ENCODE results near the gene NPAS4.

DNA sequence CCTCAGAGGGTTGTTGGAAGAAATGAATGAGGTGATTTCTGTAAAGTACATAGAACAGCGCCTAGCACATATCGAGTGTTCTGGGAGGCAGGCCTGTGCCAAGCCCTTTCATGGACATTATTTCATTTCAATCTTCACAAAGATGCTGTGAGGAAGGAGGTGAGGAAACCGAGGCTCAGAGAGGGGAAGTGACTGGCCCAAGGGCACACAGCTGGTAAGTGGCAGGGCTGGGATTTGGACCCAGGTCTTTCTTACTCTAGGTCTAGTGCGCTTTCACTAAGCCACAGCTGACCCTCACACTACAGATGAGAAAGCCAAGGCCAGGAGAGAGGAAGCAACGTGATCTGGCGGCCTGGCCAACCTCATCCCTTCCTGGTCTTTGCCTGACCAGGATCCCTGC, 47.9 kb downstream of the NPAS4 start:
- TF ChIP-seq POLR2A (IDR thresholded peaks at IDR 0.05; ENCODE audit: low read depth, low read length): no peak
- TF ChIP-seq, protein P1, sequence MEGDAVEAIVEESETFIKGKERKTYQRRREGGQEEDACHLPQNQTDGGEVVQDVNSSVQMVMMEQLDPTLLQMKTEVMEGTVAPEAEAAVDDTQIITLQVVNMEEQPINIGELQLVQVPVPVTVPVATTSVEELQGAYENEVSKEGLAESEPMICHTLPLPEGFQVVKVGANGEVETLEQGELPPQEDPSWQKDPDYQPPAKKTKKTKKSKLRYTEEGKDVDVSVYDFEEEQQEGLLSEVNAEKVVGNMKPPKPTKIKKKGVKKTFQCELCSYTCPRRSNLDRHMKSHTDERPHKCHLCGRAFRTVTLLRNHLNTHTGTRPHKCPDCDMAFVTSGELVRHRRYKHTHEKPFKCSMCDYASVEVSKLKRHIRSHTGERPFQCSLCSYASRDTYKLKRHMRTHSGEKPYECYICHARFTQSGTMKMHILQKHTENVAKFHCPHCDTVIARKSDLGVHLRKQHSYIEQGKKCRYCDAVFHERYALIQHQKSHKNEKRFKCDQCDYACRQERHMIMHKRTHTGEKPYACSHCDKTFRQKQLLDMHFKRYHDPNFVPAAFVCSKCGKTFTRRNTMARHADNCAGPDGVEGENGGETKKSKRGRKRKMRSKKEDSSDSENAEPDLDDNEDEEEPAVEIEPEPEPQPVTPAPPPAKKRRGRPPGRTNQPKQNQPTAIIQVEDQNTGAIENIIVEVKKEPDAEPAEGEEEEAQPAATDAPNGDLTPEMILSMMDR (conservative IDR thresholded peaks at IDR 0.05; ENCODE audit: low read depth, low read length): no peak
- TF ChIP-seq SMC3 (IDR thresholded peaks at IDR 0.05; ENCODE audit: low read depth, low read length): no peak
- no peak for TF ChIP-seq RCOR1 (IDR thresholded peaks at IDR 0.05; ENCODE audit: insufficient replicate concordance, low read length)
- no peak for TF ChIP-seq RAD21 (IDR thresholded peaks at IDR 0.05; ENCODE audit: low read length)
- TF ChIP-seq CEBPB (IDR thresholded peaks at IDR 0.05; ENCODE audit: low read depth, low read length): no peak
- TF ChIP-seq, protein P2, sequence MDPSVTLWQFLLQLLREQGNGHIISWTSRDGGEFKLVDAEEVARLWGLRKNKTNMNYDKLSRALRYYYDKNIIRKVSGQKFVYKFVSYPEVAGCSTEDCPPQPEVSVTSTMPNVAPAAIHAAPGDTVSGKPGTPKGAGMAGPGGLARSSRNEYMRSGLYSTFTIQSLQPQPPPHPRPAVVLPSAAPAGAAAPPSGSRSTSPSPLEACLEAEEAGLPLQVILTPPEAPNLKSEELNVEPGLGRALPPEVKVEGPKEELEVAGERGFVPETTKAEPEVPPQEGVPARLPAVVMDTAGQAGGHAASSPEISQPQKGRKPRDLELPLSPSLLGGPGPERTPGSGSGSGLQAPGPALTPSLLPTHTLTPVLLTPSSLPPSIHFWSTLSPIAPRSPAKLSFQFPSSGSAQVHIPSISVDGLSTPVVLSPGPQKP (IDR thresholded peaks at IDR 0.05; ENCODE audit: borderline replicate concordance, low read depth, low read length): no peak
- no peak for TF ChIP-seq RFX5 (IDR thresholded peaks at IDR 0.05; ENCODE audit: low read depth, low read length)
- TF ChIP-seq MAFK (IDR thresholded peaks at IDR 0.05; ENCODE audit: low read depth, low read length): no peak
- TF ChIP-seq, protein P3, sequence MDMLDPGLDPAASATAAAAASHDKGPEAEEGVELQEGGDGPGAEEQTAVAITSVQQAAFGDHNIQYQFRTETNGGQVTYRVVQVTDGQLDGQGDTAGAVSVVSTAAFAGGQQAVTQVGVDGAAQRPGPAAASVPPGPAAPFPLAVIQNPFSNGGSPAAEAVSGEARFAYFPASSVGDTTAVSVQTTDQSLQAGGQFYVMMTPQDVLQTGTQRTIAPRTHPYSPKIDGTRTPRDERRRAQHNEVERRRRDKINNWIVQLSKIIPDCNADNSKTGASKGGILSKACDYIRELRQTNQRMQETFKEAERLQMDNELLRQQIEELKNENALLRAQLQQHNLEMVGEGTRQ (IDR thresholded peaks at IDR 0.05; ENCODE audit: low read depth, low read length): no peak
- TF ChIP-seq NFE2L2 (IDR thresholded peaks at IDR 0.05; ENCODE audit: low read depth, low read length): no peak
- TF ChIP-seq BHLHE40 (IDR thresholded peaks at IDR 0.05; ENCODE audit: low read depth, low read length): no peak
- no peak for TF ChIP-seq CHD1 (IDR thresholded peaks at IDR 0.05; ENCODE audit: low read depth, low read length)
